WTC11 (cell line): Measurements from ENCODE around the gene LCT. TPM values are rescaled to one million over a fixed set of nuclear protein-coding genes. Genes with fewer than 3 reads are reported as not detected.

Experiments
- CREB1 ChIP-seq: sonication (generic); formaldehyde crosslinking; IDR thresholded peaks from 2 replicates; pipeline ENCODE4 v1.8.0; 2023; ENCODE audit warnings: mild to moderate bottlenecking, missing genetic modification reagents
- ESRRA ChIP-seq: sonication (generic); formaldehyde crosslinking; IDR thresholded peaks from 2 replicates; pipeline ENCODE4 v1.8.1; 2022; ENCODE audit warnings: mild to moderate bottlenecking, missing genetic modification reagents, borderline replicate concordance
- MXD4 ChIP-seq: fragments of 250-450 bp; sonication (Bioruptor Pico); IDR thresholded peaks from 2 replicates; pipeline ENCODE4 v1.8.0; 2021; ENCODE audit warnings: mild to moderate bottlenecking, moderate library complexity, borderline replicate concordance
- PRRX2 ChIP-seq: fragments of 250-450 bp; sonication (Bioruptor Pico); IDR thresholded peaks from 2 replicates; pipeline ENCODE4 v1.8.0; 2021; ENCODE audit warnings: mild to moderate bottlenecking
- RELA ChIP-seq: sonication (generic); formaldehyde crosslinking; IDR thresholded peaks from 2 replicates; pipeline ENCODE4 v1.8.1; 2022; ENCODE audit warnings: missing genetic modification reagents, mild to moderate bottlenecking, borderline replicate concordance
- SMAD3 ChIP-seq: sonication (generic); formaldehyde crosslinking; IDR thresholded peaks from 2 replicates; pipeline ENCODE4 v1.8.0; 2022; ENCODE audit warnings: missing genetic modification reagents, mild to moderate bottlenecking, borderline replicate concordance
- SP1 ChIP-seq: sonication (generic); formaldehyde crosslinking; conservative IDR thresholded peaks from 2 replicates; pipeline ENCODE4 v1.8.1; 2022; ENCODE audit warnings: missing genetic modification reagents
- TP53 ChIP-seq: sonication (generic); formaldehyde crosslinking; IDR thresholded peaks from 2 replicates; pipeline ENCODE4 v1.8.1; 2023; ENCODE audit warnings: mild to moderate bottlenecking, missing genetic modification reagents
- ZBTB21 ChIP-seq: sonication (generic); formaldehyde crosslinking; IDR thresholded peaks from 2 replicates; pipeline ENCODE4 v1.8.1; 2023; ENCODE audit warnings: mild to moderate bottlenecking, missing genetic modification reagents, borderline replicate concordance
- ZNF232 ChIP-seq: sonication (generic); formaldehyde crosslinking; IDR thresholded peaks from 2 replicates; pipeline ENCODE4 v1.8.0; 2022; ENCODE audit warnings: mild to moderate bottlenecking, missing genetic modification reagents
- total RNA-seq: library from RNA; stranded (reverse); gene quantifications from 3 replicates; pipeline ENCODE4 v1.2.3, GENCODE V29; 2021
- TF ChIP-seq, protein P1 (sequence below): sonication (generic); formaldehyde crosslinking; IDR thresholded peaks from 2 replicates; pipeline ENCODE4 v1.8.0; 2022; ENCODE audit warnings: mild to moderate bottlenecking, missing genetic modification reagents
- TF ChIP-seq, protein P2 (sequence below): sonication (generic); formaldehyde crosslinking; IDR thresholded peaks from 2 replicates; pipeline ENCODE4 v1.8.1; 2022; ENCODE audit warnings: low read depth, mild to moderate bottlenecking, moderate library complexity, missing genetic modification reagents, borderline replicate concordance
- TF ChIP-seq, protein P3 (sequence below): sonication (generic); formaldehyde crosslinking; IDR thresholded peaks from 2 replicates; pipeline ENCODE4 v1.8.0; 2022; ENCODE audit warnings: mild to moderate bottlenecking, missing genetic modification reagents
- TF ChIP-seq, protein P4 (sequence below): sonication (generic); formaldehyde crosslinking; IDR thresholded peaks from 2 replicates; pipeline ENCODE4 v1.8.0; 2023; ENCODE audit warnings: missing genetic modification reagents
- TF ChIP-seq, protein P5 (sequence below): sonication (generic); formaldehyde crosslinking; IDR thresholded peaks from 2 replicates; pipeline ENCODE4 v1.8.0; 2022; ENCODE audit warnings: mild to moderate bottlenecking, missing genetic modification reagents
- TF ChIP-seq, protein P6 (sequence below): sonication (generic); formaldehyde crosslinking; IDR thresholded peaks from 2 replicates; pipeline ENCODE4 v1.8.0; 2023; ENCODE audit warnings: missing genetic modification reagents, mild to moderate bottlenecking, borderline replicate concordance

Gene LCT
- total RNA-seq, 1 experiment from 2014 or later, result 0.02 TPM

DNA sequence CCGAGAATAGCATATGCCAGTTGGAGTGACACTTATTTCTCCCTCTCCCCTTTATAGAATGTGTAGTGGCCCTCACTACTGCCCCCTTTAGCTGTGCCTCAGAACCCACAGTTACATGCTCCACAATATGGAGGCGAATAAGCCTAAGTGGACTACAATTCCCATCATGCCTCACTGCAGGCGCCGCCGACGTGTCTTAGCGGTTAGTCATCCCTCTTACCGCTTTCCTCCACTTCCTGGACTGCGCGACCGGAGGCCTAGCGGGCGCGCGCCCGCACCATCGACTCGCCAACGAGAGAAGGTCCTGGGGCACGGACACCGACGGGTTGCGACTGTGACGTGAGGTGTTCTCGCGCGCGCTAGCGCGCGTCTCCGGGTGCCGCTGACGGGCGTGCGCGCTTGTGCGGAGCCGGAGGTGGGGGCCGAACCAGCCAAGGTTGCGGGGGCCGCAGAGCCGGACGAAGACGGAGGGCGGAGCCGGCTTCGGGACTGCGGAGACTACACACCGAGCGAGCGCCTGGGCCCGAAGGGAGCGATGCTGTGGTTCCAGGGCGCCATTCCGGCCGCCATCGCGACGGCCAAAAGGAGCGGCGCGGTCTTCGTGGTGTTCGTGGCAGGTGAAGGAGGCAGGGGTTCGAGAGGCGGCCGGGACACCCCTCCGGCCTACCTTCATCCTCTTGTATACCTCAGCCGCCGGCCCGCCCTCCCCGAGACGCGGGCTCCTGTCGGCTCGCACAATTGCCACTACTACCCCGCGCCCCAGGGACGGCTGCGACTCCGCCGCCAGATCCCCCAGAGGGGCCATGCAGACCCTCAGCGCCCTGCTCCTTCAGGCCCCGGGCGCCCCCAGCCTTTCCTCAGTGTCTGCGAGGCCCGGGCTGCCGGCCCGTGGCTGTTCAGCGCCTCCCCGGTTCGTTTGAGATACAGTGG, 95.3 kb downstream of the LCT start, which contains the start of gene UBXN4 (continued):
- TF ChIP-seq, protein P1, sequence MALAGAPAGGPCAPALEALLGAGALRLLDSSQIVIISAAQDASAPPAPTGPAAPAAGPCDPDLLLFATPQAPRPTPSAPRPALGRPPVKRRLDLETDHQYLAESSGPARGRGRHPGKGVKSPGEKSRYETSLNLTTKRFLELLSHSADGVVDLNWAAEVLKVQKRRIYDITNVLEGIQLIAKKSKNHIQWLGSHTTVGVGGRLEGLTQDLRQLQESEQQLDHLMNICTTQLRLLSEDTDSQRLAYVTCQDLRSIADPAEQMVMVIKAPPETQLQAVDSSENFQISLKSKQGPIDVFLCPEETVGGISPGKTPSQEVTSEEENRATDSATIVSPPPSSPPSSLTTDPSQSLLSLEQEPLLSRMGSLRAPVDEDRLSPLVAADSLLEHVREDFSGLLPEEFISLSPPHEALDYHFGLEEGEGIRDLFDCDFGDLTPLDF (CRISPR knock-in tag), result peak; percentile 69; the same call in 1 of the 2 replicates
- TF ChIP-seq, protein P2, sequence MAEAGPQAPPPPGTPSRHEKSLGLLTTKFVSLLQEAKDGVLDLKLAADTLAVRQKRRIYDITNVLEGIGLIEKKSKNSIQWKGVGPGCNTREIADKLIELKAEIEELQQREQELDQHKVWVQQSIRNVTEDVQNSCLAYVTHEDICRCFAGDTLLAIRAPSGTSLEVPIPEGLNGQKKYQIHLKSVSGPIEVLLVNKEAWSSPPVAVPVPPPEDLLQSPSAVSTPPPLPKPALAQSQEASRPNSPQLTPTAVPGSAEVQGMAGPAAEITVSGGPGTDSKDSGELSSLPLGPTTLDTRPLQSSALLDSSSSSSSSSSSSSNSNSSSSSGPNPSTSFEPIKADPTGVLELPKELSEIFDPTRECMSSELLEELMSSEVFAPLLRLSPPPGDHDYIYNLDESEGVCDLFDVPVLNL (CRISPR knock-in tag), result no peak
- TF ChIP-seq, protein P3, sequence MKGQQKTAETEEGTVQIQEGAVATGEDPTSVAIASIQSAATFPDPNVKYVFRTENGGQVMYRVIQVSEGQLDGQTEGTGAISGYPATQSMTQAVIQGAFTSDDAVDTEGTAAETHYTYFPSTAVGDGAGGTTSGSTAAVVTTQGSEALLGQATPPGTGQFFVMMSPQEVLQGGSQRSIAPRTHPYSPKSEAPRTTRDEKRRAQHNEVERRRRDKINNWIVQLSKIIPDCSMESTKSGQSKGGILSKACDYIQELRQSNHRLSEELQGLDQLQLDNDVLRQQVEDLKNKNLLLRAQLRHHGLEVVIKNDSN (CRISPR knock-in tag), result peak; percentile 45; the same call in 1 of the 2 replicates
- TF ChIP-seq ESRRA (no peak), TP53 (no peak), SP1 (CRISPR knock-in tag) (peak; percentile 65; the same call in 1 of the 2 replicates), RELA (CRISPR knock-in tag) (peak; percentile 86; the same call in 1 of the 2 replicates), MXD4 (CRISPR knock-in tag) (no peak), PRRX2 (CRISPR knock-in tag) (peak; percentile 77; the same call in 1 of the 2 replicates), CREB1 (CRISPR knock-in tag) (peak; percentile 61; the same call in 1 of the 2 replicates), SMAD3 (CRISPR knock-in tag) (peak; percentile 20; the same call in 1 of the 2 replicates), ZNF232 (CRISPR knock-in tag) (peak; percentile 60; the same call in 1 of the 2 replicates), ZBTB21 (0 out of 2 replicates have a peak, but pooled peaks have one; percentile 16)
- TF ChIP-seq, protein P4, sequence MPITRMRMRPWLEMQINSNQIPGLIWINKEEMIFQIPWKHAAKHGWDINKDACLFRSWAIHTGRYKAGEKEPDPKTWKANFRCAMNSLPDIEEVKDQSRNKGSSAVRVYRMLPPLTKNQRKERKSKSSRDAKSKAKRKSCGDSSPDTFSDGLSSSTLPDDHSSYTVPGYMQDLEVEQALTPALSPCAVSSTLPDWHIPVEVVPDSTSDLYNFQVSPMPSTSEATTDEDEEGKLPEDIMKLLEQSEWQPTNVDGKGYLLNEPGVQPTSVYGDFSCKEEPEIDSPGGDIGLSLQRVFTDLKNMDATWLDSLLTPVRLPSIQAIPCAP, result 0 out of 2 replicates have a peak, but pooled peaks have one; percentile 32
- TF ChIP-seq, protein P5, sequence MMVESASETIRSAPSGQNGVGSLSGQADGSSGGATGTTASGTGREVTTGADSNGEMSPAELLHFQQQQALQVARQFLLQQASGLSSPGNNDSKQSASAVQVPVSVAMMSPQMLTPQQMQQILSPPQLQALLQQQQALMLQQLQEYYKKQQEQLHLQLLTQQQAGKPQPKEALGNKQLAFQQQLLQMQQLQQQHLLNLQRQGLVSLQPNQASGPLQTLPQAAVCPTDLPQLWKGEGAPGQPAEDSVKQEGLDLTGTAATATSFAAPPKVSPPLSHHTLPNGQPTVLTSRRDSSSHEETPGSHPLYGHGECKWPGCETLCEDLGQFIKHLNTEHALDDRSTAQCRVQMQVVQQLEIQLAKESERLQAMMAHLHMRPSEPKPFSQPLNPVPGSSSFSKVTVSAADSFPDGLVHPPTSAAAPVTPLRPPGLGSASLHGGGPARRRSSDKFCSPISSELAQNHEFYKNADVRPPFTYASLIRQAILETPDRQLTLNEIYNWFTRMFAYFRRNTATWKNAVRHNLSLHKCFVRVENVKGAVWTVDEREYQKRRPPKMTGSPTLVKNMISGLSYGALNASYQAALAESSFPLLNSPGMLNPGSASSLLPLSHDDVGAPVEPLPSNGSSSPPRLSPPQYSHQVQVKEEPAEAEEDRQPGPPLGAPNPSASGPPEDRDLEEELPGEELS, result 0 out of 2 replicates have a peak, but pooled peaks have one; percentile 15
- TF ChIP-seq, protein P6, sequence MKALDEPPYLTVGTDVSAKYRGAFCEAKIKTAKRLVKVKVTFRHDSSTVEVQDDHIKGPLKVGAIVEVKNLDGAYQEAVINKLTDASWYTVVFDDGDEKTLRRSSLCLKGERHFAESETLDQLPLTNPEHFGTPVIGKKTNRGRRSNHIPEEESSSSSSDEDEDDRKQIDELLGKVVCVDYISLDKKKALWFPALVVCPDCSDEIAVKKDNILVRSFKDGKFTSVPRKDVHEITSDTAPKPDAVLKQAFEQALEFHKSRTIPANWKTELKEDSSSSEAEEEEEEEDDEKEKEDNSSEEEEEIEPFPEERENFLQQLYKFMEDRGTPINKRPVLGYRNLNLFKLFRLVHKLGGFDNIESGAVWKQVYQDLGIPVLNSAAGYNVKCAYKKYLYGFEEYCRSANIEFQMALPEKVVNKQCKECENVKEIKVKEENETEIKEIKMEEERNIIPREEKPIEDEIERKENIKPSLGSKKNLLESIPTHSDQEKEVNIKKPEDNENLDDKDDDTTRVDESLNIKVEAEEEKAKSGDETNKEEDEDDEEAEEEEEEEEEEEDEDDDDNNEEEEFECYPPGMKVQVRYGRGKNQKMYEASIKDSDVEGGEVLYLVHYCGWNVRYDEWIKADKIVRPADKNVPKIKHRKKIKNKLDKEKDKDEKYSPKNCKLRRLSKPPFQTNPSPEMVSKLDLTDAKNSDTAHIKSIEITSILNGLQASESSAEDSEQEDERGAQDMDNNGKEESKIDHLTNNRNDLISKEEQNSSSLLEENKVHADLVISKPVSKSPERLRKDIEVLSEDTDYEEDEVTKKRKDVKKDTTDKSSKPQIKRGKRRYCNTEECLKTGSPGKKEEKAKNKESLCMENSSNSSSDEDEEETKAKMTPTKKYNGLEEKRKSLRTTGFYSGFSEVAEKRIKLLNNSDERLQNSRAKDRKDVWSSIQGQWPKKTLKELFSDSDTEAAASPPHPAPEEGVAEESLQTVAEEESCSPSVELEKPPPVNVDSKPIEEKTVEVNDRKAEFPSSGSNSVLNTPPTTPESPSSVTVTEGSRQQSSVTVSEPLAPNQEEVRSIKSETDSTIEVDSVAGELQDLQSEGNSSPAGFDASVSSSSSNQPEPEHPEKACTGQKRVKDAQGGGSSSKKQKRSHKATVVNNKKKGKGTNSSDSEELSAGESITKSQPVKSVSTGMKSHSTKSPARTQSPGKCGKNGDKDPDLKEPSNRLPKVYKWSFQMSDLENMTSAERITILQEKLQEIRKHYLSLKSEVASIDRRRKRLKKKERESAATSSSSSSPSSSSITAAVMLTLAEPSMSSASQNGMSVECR (CRISPR knock-in tag), result peak; percentile 50; the same call in 1 of the 2 replicates
